HG03196 (cell line): ENCODE measurements around the gene CCDC120.

ENCODE experiments used
- ATAC-seq: cut with Tn5 transposase; IDR thresholded peaks from one replicate; pipeline ENCODE4 v1.9.1; 2021; ENCODE audit not compliant: unreplicated experiment

CCDC120 gene

GRCh38 chrX:49061490-49061889 is 2.7 kb downstream of the CCDC120 start:
- ATAC-seq, result no peak

- no peak for ATAC-seq
Observed at GRCh38 chrX:49061916-49062315, 3.1 kb downstream of the CCDC120 start.

DNA sequence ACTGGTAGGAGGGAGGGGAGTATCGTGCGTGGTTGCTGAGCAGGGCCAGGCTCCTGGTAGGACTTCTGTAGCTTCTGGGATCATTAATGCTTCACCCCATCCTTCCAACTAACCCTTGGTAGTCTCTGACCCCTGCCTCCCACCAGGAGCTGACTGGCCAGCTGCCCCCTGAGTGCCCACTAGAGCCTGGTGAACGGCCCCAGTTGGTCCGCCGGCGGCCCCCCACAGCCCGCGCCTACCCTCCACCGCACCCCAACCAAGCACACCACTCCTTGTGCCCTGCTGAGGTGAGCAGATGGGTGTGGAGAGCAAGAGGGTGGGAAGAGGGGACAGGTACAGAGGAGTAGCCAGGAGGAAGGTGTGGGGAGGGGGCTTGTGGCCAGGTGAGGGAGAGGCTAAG is 4.9 kb downstream of the CCDC120 start:
- no peak for ATAC-seq

GRCh38 chrX:49064303-49064702 is 5.5 kb downstream of the CCDC120 start:
- ATAC-seq, result no peak

DNA sequence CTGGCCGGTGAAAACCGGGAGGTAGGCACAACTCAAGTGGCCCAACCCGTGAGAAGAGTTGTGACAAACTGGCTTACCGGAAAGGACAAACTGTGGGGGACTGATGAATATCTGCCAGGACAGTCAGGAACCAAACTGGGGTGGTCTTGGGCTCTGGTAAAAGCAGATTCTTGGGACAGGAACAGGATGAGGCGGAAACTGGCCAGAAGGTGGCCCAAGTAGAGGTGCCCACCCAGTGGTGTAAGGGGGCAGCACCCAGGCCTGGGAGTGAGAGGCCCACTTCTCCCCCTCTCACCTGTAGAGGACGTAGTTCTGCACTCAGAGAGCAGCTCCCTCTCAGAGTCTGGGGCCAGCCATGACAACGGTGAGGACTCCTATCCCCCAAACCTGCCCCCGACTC is 5.9 kb downstream of the CCDC120 start:
- ATAC-seq, result no peak

DNA sequence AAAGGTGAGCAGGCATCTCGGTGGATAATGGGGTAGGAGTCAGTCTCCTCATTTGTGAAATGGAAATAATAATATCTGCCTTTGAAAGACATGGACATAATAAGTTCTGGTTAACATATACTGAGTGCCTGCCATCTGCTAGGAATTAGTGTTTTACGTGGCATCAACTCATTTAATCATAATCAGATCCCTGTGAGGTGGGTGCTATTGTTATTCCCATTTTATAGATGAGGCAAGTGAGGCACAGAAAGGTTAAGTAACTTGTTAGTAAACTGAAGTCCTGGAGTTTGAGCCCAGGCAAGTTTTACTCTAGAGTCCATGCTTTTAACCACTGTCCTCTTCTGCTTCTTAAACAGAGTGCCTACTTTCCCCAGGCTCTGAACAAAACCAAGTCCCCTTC is 7.5 kb downstream of the CCDC120 start:
- ATAC-seq, result no peak

DNA sequence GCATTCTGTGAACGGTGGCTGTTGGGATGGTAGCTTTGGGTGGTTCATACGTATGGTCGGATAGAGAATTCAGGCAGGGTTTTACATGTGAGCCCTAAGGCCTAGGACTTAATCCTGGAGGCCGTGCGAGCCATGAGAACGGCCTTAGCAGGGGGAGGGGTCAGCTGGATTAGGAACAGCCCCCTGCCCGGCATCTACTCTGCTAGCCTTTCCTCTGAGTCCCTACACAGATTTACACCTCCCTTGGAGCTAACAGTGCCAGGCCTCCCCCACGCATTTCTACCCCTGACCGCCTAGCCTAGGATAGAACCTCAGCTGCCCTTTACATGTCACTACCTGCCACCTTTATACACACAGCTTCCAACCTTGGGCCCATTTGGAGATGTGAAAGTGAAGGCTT is 7.9 kb downstream of the CCDC120 start:
- ATAC-seq, result no peak

- no peak for ATAC-seq
Observed at GRCh38 chrX:49067285-49068120, 8.7 kb downstream of the CCDC120 start.

DNA sequence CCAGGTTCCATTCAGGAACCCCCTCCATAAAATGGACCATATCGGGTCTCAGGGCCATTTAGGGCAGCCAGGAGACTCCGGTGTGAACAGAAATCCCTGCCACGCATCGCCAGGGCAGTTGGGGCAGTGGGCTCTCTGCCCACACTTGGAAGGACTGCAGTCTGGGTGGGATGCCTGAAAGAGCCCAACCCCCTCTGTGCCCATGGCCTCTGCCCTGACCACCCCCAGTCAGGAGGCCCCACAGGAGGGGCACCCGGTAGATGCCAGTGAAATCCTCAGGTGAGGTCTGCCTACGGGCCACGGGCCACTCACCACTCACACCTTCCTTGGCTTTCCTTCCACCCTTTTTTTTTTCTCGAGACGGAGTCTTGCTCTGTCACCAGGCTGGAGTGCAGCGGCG is 10.2 kb downstream of the CCDC120 start:
- ATAC-seq, result no peak

DNA sequence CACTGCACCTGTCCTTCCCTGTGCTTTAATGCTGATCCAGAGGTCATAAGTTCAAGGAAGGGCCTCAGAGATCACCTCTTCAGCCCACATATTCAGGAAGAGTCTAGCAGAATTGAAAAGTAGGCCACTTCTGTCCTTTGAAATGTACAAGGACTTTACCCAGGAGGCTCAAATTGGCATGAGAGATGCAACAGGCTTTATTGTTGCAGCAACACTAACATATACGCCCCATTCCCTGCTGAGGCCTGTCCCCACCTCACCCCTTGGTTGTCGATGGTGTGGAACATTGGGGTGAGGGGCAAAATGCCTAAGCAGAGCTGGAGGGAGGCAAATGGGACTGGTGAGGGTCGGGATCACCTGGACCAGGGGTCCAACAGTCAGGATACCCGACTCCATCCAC is 12.2 kb downstream of the CCDC120 start:
- no peak for ATAC-seq

DNA sequence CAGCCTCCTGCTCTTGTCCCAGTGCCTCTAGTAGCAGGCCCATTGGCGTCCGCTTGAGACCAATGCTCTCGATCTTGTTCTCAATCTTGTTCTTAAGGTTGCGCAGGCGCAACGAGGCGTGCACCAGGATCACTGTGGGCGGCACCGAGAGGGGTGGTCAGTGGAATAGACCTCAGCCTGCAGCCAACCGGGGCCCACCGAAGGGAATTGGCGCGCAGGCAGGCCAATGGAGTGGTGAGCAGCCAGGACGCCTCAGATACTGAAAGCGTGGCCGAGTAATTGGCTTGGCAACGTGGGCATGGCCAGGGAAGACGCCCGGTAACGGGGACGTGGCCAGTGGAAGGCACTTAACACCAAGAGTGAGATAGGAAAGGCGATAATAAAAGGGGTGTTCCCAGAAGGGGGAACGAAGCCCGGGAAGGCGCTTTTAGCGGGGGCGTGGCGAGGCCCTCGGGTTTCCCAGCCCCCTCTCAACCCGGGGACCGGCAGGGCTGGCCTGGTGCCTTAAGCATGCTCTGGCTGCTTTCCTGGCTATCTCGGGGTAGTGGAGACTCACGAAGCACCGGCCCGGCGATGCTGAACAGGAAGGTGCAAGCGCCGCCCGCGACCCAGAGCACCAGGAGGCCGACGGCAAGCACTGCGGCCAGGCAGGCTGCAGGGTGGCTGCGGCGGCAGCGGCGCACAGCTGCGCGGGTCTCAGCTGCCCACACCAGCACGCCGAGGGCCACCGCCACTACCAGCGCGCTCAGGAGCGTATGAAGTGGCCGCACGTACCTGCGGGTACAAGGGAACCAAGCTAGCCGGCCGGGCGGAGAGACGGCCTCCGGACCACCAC is 13.3 kb downstream of the CCDC120 start:
- ATAC-seq, result no peak

DNA sequence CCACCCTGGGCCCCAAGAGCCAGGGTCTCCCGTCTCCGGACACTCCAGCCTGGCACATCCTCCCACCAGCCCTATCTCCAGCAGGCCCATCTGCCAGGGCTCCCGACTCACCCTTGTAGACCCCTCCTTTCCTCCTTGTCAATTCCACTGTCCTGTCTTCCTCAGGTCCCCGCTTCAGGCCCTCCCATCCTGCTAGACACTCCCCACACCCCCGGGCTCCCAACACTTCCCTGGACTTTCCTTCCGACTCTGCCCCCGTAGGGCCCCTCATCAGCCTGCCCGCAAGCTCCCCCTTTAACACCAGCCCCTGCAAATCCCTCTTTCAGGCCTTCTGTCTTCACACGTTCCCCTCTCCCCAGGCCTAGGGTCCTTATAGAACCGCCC is 13.9 kb downstream of the CCDC120 start:
- no peak for ATAC-seq

DNA sequence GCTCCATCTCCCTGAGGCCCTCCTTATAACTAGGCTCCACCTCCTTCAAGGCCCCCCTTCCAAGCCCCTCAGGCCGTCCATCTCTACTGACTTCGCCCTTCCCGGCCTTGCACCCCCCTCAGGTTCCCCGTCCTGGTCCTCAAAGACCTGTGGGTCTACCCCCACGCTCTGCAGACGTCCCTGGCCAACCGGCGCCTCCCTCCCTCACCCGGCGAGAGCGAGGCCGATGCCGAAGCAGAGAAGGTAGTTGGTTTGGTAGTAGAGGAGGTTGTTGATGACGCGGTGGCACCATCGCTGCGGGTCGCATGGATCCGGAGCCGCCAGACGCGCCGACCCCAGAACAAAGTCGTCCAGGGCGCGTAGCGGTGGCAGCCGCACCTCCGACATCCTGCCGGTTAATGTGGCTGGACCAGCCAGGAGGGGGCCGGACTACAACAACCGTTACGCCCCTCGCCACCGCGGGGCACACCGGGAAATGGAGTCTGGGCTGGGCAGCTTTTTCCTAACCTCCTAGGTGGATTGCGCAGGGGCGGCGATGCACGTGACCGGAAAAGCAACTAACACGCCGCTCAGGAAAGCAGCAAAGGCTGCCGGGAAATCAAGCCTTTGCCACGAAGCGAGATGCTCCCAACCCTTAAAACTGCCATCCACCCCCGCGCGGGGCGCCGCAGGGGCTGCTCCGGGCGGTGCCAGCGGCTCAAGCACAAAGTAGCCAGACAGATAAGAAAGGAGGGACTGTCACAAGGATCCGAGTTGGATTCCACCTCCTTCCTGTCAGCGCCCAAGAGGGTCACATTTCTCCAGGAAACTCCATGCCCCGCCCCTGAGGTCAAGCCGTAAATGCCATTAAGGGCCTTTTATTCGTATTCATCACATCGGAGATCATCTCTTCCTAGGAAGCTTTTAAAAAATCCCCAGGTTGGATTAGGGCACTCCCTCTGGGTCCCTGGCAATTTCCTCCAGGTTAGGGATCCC is 15.1 kb downstream of the CCDC120 start, which contains the start of gene PRAF2:
TSS of gene PRAF2 (minus strand) at position 402 of the 975 bp plus-strand sequence. CDS start at position 387, 15 bp downstream.
- peak; percentile 76 for ATAC-seq

GRCh38 chrX:49075347-49075746 is 16.5 kb downstream of the CCDC120 start:
- no peak for ATAC-seq

DNA sequence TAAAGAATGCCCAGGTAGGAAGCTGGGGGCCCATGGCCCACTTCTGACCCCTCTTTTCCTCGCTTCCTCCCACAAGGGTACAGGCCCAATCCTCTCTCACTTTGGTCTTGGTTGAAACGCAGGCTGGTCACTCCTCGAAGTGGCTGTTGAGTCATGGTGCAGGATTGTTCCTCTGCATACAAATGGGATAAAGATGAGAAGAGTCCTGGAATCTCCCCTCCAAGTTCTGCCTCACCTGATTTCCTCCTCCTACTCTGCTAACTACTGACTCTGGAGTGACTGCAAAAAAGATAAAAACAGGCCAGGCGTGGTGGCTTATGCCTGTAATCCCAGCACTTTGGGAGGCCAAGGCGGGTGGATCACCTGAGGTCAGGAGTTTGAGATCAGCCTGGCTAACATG is 19.1 kb downstream of the CCDC120 start:
- no peak for ATAC-seq

GRCh38 chrX:49079489-49080428 is 21.0 kb downstream of the CCDC120 start, which contains the start of gene WDR45:
Gene WDR45, minus strand, starts transcription at chrX:49079887. Its CDS starts 1,792 bp downstream, at chrX:49078095.
- peak; percentile 64 for ATAC-seq

DNA sequence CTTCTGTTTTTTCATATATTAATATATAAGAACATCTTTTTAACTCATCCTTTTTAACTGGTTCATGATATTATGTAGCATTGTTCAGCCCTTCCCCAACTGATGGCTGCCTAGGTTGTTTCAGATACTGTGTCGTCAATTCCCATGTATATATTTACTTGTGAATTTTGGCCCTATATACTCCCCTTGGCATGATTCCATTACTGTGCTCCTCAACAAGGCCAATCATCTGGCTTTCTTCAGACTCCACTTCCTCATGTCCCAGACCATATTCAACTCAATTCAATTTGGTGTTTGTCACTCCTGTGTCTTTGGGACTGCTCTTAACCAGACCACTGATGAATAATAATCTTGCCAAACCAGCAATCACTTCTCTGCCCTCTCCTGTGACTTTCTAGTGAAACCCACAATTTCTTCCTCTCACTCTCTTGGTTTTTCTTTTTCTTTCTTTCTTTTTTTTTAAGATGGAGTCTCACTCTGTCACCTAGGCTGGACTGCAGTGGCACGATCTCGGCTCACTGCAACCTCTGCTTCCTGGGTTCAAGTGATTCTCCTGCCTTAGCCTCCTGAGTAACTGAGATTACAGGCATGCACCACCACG is 23.6 kb downstream of the CCDC120 start:
- no peak for ATAC-seq

DNA sequence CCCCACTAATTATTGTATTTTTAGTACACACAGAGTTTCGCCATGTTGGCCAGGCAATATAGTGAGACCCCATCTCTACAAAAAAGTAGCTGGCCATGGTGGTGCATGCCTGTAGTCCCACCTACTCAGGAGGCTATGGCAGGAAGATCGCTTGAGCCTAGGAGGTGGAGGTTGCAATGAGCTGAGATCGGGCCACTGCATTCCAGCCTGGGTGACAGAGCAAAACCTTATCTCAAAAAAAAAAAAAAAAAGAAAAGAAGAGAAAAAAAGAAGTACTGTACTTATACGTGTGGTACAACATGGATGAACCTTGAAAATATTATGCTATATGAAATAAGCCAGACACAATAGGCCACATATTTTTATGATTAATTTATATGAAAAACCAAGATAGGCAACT is 30.8 kb downstream of the CCDC120 start:
- no peak for ATAC-seq

- no peak for ATAC-seq
Observed at GRCh38 chrX:49096419-49096818, 37.6 kb downstream of the CCDC120 start.
